ENCODE results near the gene ZNF680. TPM values are rescaled to one million over a fixed set of nuclear protein-coding genes. Genes with fewer than 3 reads are reported as not detected.
A peak's percentile ranks its signal among the peaks of the same experiment; 100 is the strongest.
"Not testable (repeated sequence)": the region's sequence is repeated elsewhere in the genome, so short reads cannot be mapped to it uniquely, and the experiment has no call there.

The ZNF680 gene
- total RNA-seq (2014; rRNA removed; shearing (Covaris generic)) = 21.9 and 23.0 TPM in 2 replicates

- DNase-seq (ENCODE audit: low read depth) = peak; percentile 99
Measured at GRCh38 chr7:64562626-64563278, at the start of gene ZNF680. ZNF680 (minus strand) TSS chr7:64563071; CDS start chr7:64562954, 117 bp downstream.

- no peak for DNase-seq (ENCODE audit: low read depth)
Measured at GRCh38 chr7:64612452-64612851, 49.6 kb upstream of the ZNF680 start.

DNA sequence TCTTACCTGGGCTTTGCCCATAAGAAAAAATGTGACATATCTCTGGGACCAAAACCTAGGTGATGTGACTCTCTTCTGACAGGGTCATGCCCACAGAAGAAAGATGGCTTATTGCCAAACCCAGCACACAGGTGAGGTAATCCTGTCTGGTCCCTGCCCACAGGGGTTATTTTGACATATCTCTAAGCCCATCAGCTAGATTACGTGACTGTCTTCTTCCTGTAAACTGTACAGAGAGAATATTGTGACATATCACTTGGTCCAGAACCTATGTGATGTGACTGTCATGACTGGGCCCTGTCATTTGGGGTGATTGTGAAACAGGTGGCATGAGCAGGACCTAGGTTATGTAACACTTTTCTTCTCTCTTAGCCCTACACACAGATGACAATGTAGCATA lies 48.8 kb upstream of the ZNF680 start:
- DNase-seq (ENCODE audit: low read depth) = no peak

- no peak for DNase-seq (ENCODE audit: low read depth)
Measured at GRCh38 chr7:64610997-64611396, 48.1 kb upstream of the ZNF680 start.

- no peak for DNase-seq (ENCODE audit: low read depth)
Measured at GRCh38 chr7:64608116-64608910, 45.4 kb upstream of the ZNF680 start.

DNA sequence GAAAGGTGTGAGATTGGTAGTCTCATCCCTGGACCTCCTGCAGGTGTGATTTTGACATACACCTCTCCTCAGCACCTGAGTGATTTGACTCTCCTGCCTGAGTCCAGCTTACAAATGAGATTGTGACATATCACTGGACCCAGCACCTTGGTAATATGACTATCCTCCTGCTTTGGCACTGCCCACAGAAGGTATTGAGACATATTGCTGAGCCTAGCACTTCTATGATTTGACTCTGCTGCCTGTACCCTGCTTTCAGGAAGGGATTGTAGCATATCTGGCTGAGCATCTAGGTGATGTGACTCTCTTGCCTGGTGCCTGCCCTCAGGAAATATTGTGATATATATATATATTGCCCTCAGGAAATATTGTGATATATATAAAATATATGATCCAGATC lies 43.5 kb upstream of the ZNF680 start:
- DNase-seq (ENCODE audit: low read depth) = no peak

DNA sequence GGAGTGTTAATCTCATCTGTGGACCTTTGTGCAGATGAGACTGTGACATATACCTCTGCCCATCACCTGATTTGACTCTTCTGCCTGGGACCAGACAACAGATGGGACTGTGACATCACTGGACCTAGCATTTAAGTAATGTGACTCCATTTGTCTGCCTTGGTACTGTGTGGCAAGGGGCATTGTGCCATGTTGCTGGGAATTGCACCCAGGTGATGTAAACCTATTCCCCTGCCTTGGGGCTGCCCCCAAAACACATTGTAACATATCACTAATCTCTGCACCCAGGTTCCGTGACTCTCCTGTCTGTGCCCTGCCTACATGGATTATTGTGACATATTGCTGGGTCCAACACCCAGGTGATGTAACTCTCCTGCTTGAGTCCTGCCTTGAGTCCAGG lies 40.4 kb upstream of the ZNF680 start:
- no peak for DNase-seq (ENCODE audit: low read depth)

DNA sequence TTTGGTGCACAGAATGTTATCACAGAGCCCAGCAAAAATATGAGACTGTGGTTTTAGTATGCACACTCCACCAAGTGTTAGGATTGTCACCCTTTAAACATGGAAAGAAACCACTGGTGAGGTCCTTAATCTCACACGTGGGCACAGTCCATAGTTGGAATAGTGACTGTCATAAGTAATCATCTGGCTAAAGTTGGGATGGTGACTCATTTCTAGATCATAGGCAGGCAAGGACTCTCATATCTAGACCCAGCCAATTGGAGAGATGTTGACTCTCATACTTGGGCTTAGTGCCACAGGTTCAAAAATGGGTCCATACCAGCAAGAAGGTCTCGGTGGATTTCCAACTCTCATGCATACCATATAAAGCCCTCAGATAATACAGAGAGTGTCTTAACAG lies 39.6 kb upstream of the ZNF680 start:
- peak; percentile 60 for DNase-seq (ENCODE audit: low read depth)

- DNase-seq (ENCODE audit: low read depth) = no peak
Measured at GRCh38 chr7:64602086-64602485, 39.2 kb upstream of the ZNF680 start.

GRCh38 chr7:64599359-64599758 lies 36.5 kb upstream of the ZNF680 start:
- DNase-seq (ENCODE audit: low read depth) = no peak

- DNase-seq (ENCODE audit: low read depth) = no peak
Measured at GRCh38 chr7:64590971-64591370, 28.1 kb upstream of the ZNF680 start.

- no peak for DNase-seq (ENCODE audit: low read depth)
Measured at GRCh38 chr7:64581926-64582894, 19.3 kb upstream of the ZNF680 start.

GRCh38 chr7:64581391-64581790 lies 18.5 kb upstream of the ZNF680 start:
- DNase-seq (ENCODE audit: low read depth) = no peak

DNA sequence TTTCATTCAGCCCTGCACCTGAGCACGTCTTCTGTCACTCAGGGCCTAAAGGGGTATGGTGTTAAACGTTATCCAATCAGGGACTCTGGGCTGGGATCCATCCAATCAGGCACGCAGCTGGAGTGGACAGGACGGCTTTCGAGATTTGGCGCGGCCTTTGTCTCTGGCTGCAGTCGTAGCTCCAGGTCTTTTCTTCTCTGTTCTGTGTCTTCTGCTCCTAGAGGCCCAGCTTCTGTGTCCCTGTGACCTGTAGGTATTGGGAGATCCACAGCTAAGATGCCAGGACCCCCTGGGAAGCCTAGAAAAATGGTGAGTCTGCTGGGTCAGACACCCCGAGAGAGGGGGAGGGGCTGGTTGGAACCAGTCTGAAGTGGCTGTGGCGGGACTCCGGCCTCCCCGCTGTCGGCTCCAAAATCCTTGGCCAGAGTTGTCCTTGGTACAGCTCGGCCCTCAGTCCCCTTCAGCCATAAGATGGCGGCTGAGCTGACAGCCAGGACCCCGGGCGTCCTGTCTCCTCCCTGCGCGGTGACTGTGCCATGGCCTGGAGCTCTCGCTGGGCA lies 11.7 kb upstream of the ZNF680 start:
- DNase-seq (ENCODE audit: low read depth) = peak; percentile 92

GRCh38 chr7:64570284-64570605 lies 7.4 kb upstream of the ZNF680 start:
- DNase-seq (ENCODE audit: low read depth) = not testable (repeated sequence)

DNA sequence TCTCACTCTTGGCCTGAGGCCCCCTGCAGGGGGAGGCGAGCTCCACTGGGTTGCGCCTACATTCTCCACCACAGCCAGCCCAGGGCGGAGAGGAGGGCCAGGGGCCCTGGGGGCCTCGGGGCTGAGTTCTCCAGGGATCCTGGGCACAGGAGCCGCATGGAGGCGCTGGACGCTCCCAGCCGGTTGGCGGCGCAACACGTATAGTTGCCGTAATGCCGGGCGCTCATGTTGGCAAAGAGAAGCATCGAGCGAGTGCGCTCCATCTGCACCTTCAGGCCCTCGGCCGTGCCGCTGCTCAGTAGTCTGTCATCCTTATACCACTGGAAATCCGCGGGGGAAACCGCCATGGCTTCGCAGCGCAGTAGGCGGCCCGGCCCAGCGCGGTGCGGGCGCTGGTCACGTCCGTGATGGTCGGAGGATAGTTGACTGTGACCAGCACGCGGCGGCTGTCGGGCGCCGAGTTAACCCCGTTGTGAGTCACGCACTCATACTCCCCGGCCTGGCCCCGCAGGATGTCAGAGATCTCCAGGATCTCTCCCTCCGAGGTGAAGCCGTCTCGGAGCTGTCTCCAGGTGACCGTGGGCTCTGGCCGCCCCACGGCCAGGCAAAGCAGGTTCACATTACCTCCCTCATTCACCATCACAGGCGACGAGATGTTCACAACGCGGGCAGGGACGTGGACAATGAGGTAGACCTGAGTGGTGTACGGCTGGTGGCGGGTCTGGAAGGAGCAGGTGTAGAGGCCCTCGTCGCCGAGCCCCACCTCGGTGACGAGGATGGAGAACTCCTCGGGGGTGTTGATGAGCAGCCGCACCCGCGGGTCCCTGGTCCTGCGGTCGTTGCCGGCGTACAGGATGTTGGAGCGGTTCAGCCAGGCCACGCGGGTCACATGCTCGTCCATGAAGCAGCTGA lies 6.8 kb upstream of the ZNF680 start:
- not testable (repeated sequence) for DNase-seq (ENCODE audit: low read depth)

- no peak for DNase-seq (ENCODE audit: low read depth)
Measured at GRCh38 chr7:64562256-64562625, 630 bp downstream of the ZNF680 start.

DNA sequence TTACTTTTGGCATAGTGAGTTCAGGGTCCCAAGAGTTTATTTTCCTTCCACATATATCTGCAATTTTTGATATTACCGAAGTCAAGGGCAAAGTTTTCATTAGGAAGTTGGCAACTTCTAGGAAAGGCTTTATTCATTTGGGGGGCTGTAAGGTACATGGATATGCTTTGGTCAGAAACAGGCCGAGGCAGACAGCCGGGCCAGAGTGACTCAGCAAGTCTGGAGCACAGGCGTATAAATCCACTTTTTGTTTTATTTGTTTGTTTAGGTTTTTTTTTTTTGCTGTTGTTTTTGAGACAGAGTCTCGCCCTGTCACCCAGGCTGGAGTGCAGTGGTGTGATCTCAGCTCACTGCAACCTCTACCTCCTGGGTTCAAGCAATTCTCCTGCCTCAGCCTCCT lies 3.7 kb downstream of the ZNF680 start:
- DNase-seq (ENCODE audit: low read depth) = peak; percentile 54

GRCh38 chr7:64558781-64559180 lies 4.1 kb downstream of the ZNF680 start:
- no peak for DNase-seq (ENCODE audit: low read depth)

DNA sequence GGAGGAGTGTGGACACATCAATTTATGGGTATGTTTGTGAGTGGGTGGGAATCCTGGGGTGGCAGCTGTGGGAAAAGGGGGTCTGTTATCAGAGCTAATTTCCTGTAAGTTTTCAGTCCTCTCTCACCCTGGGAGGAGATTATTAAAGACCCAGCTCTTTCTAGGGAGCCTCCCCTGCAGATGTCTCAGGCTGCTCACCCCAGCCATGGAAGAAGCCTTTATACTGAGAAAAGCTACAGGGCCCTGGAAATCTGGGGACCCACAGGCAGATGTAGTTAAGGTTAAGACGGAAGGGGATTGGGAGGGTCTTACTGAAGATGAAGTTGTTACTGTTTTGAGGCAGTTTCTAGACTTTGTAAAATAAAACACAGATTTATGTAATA lies 4.6 kb downstream of the ZNF680 start:
- no peak for DNase-seq (ENCODE audit: low read depth)

Data from Daoy (cell line).